Mesenchymal stem cell (in vitro differentiated cells and primary cell): ENCODE results near the gene ZNF341. TPM values are rescaled to one million over a fixed set of nuclear protein-coding genes. Genes with fewer than 3 reads are reported as not detected.

Experiments
- DNase-seq: peaks from one replicate; pipeline ENCODE4 v3.0.0-alpha.2; 2013
- H2AFZ ChIP-seq: one replicate; pipeline ENCODE4 v1.6.1; 2013; ENCODE audit warnings: low read depth, mild to moderate bottlenecking, control low read depth, inconsistent platforms, low read length, moderate library complexity
- H2AK5ac ChIP-seq: 2 replicates; pipeline ENCODE4 v1.6.1; 2013; ENCODE audit warnings: low read length, moderate library complexity, mild to moderate bottlenecking, inconsistent platforms; ENCODE audit not compliant: severe bottlenecking
- H2BK120ac ChIP-seq: one replicate; pipeline ENCODE4 v1.6.1; 2013; ENCODE audit warnings: low read depth, mild to moderate bottlenecking, inconsistent platforms, low read length, moderate library complexity
- H2BK12ac ChIP-seq, 2 experiments: one replicate each; pipeline ENCODE4 v1.6.1; 2013; ENCODE audit warnings: inconsistent platforms in 2 of 2, low read length in 2 of 2, mild to moderate bottlenecking in 2 of 2, moderate library complexity in 2 of 2, control low read depth in 1 of 2
- H2BK15ac ChIP-seq: one replicate; pipeline ENCODE4 v1.6.1; 2013; ENCODE audit warnings: mild to moderate bottlenecking, low read depth, inconsistent platforms; ENCODE audit not compliant: poor library complexity, severe bottlenecking
- H2BK5ac ChIP-seq: 2 replicates; pipeline ENCODE4 v1.6.1; 2013; ENCODE audit warnings: low read depth, mild to moderate bottlenecking, low read length, control low read depth, inconsistent platforms; ENCODE audit not compliant: poor library complexity, severe bottlenecking
- H3K14ac ChIP-seq, 2 experiments: one replicate each; pipeline ENCODE4 v1.6.1; 2013; ENCODE audit warnings: inconsistent platforms in 2 of 2, low read length in 2 of 2, control low read depth in 1 of 2, mild to moderate bottlenecking in 1 of 2, moderate library complexity in 1 of 2
- H3K18ac ChIP-seq, 2 experiments: one replicate each; pipeline ENCODE4 v1.6.1; 2013; ENCODE audit warnings: inconsistent platforms in 2 of 2, low read length in 2 of 2, control low read depth in 1 of 2, low read depth in 1 of 2, mild to moderate bottlenecking in 1 of 2
- H3K23ac ChIP-seq, 2 experiments: one replicate each; pipeline ENCODE4 v1.6.1; 2013; ENCODE audit warnings: inconsistent platforms in 2 of 2, low read length in 2 of 2, mild to moderate bottlenecking in 2 of 2, moderate library complexity in 2 of 2, control low read depth in 1 of 2
- H3K27ac ChIP-seq: 2 replicates; pipeline ENCODE4 v1.5.1; 2013; ENCODE audit warnings: mild to moderate bottlenecking, moderate library complexity, low read length, control low read depth, inconsistent platforms; ENCODE audit not compliant: poor library complexity, severe bottlenecking
- H3K27me3 ChIP-seq, 2 experiments: 2 replicates each; pipeline versions ENCODE4 v1.6.1 to v1.7.0; 2013; ENCODE audit warnings: low read length in 2 of 2, mild to moderate bottlenecking in 2 of 2, moderate library complexity in 2 of 2, control low read depth in 1 of 2, inconsistent platforms in 1 of 2; ENCODE audit not compliant: control insufficient read depth in 1 of 2, insufficient read depth in 1 of 2
- H3K36me3 ChIP-seq, 2 experiments: 2 replicates each; pipeline versions ENCODE4 v1.6.1 to v1.7.0; 2013; ENCODE audit warnings: low read length in 2 of 2, control low read depth in 1 of 2, inconsistent platforms in 1 of 2, low read depth in 1 of 2, mild to moderate bottlenecking in 1 of 2; ENCODE audit not compliant: insufficient read depth in 2 of 2, control insufficient read depth in 1 of 2
- H3K4ac ChIP-seq, 2 experiments: one replicate each; pipeline ENCODE4 v1.6.1; 2013; ENCODE audit warnings: inconsistent platforms in 2 of 2, low read length in 2 of 2, mild to moderate bottlenecking in 2 of 2, moderate library complexity in 2 of 2, control low read depth in 1 of 2, low read depth in 1 of 2
- H3K4me1 ChIP-seq: 2 replicates; pipeline ENCODE4 v1.6.1; 2013; ENCODE audit warnings: low read depth, low read length, control low read depth; ENCODE audit not compliant: control insufficient read depth, insufficient read depth
- H3K4me2 ChIP-seq: 2 replicates; pipeline ENCODE4 v1.6.1; 2013; ENCODE audit warnings: low read length, mild to moderate bottlenecking, inconsistent platforms; ENCODE audit not compliant: poor library complexity, severe bottlenecking
- H3K4me3 ChIP-seq, 2 experiments: 2 replicates each; pipeline versions ENCODE4 v1.5.1 to v1.7.0; 2013; ENCODE audit warnings: low read length in 2 of 2, mild to moderate bottlenecking in 2 of 2, control low read depth in 1 of 2, low read depth in 1 of 2; ENCODE audit not compliant: insufficient read depth in 1 of 2
- H3K79me1 ChIP-seq: replicated peaks from 2 replicates; pipeline ENCODE4 v1.6.1; 2013; ENCODE audit warnings: mild to moderate bottlenecking, control low read depth, low read length, inconsistent platforms; ENCODE audit not compliant: poor library complexity, severe bottlenecking
- H3K9ac ChIP-seq: 2 replicates; pipeline ENCODE4 v1.7.0; 2013; ENCODE audit warnings: mild to moderate bottlenecking, low read length, moderate library complexity
- H3K9me3 ChIP-seq: 2 replicates; pipeline ENCODE4 v1.7.0; 2013; ENCODE audit warnings: mild to moderate bottlenecking, low read length; ENCODE audit not compliant: control insufficient read depth
- H4K8ac ChIP-seq: one replicate; pipeline ENCODE4 v1.6.1; 2013; ENCODE audit warnings: inconsistent platforms, mild to moderate bottlenecking, low read length, moderate library complexity
- H4K91ac ChIP-seq: one replicate; pipeline ENCODE4 v1.6.1; 2013; ENCODE audit warnings: mild to moderate bottlenecking, low read length, inconsistent platforms
- WGBS: methylation state at CpG from one replicate; pipeline ENCODE4 v1.1.7; 2013; ENCODE audit warnings: mixed read lengths; 5-methylcytosine and 5-hydroxymethylcytosine counted together
- polyA plus RNA-seq, 2 experiments: library from polyadenylated mRNA; stranded (reverse); fragments of 200-250 nt; gene quantifications; one replicate each; pipeline ENCODE4 v1.2.3, GENCODE V29; 2013

The ZNF341 gene
- 1.4 TPM for polyA plus RNA-seq (2013, experiment 1 of 2)
- 1.5 TPM for polyA plus RNA-seq (2013, experiment 2 of 2)

GRCh38 chr20:33731693-33732165 is at the start of gene ZNF341:
Gene ZNF341, plus strand, starts transcription at chr20:33731996. Its CDS starts 26 bp downstream, at chr20:33732022.
- peak within 1 kb of the TSS; percentile 95 for H3K4me2 ChIP-seq
- peak within 1 kb of the TSS; percentile 98 for H3K4ac ChIP-seq
- H2AK5ac ChIP-seq = peak within 1 kb of the TSS; percentile 21
- peak within 1 kb of the TSS; percentile 77 for H2BK15ac ChIP-seq
- 10% methylated on average over 37 of the region's 57 CpGs for WGBS
- H2BK120ac ChIP-seq = peak within 1 kb of the TSS; percentile 79
- H3K27me3 ChIP-seq = no peaks in the 10 kb centered on the region
- H3K23ac ChIP-seq = peak within 1 kb of the TSS in 1 of 2 experiments; percentile 97
- peaks cover 6% of the 10 kb centered on the region for H3K79me1 ChIP-seq
- peak within 1 kb of the TSS; percentile 60 to 83 for H3K4me3 ChIP-seq
- peak within 1 kb of the TSS in 1 of 2 experiments; percentile 78 for H3K14ac ChIP-seq
- peak within 1 kb of the TSS; percentile 93 for H3K27ac ChIP-seq
- peaks cover 27% of the 10 kb centered on the region for H3K4me1 ChIP-seq
- peak; percentile 83 for DNase-seq
- H4K8ac ChIP-seq = peak within 1 kb of the TSS; percentile 98
- no peaks in the 10 kb centered on the region for H3K36me3 ChIP-seq
- H2BK5ac ChIP-seq = peak within 1 kb of the TSS; percentile 63
- H3K9me3 ChIP-seq = peaks cover 8% of the 10 kb centered on the region
- peak within 1 kb of the TSS; percentile 59 to 89 for H2BK12ac ChIP-seq
- H2AFZ ChIP-seq = peak within 1 kb of the TSS; percentile 92
- peak within 1 kb of the TSS; percentile 93 for H3K9ac ChIP-seq
- peak within 1 kb of the TSS; percentile 98 to 99 for H3K18ac ChIP-seq
- peak within 1 kb of the TSS; percentile 99 for H4K91ac ChIP-seq

GRCh38 chr20:33684533-33685327 is 47.1 kb upstream of the ZNF341 start:
- Histone ChIP-seq H2AK5ac (no peak overlapping the region), H3K4me2 (no peak overlapping the region), H3K9ac (peak overlapping the region; percentile 81), H3K9me3 (no peaks in the 10 kb centered on the region), H3K23ac (no peak overlapping the region), H4K91ac (no peak overlapping the region), H3K18ac (peak overlapping the region in 1 of 2 experiments; percentile 30), H3K4me1 (peaks cover 22% of the 10 kb centered on the region), H3K27me3 (no peaks in the 10 kb centered on the region), H3K4ac (no peak overlapping the region), H3K4me3 (peak overlapping the region in 1 of 2 experiments; percentile 80), H4K8ac (no peak overlapping the region), H3K27ac (no peak overlapping the region), H3K36me3 (peaks cover 0 to 2% of the 10 kb centered on the region in 2 experiments), H2BK12ac (peak overlapping the region in 1 of 2 experiments; percentile 45), H2BK15ac (no peak overlapping the region), H3K14ac (no peak overlapping the region), H3K79me1 (peaks cover 16% of the 10 kb centered on the region), H2BK5ac (no peak overlapping the region), H2BK120ac (no peak overlapping the region), H2AFZ (peak overlapping the region; percentile 66)
- DNase-seq = no peak
- 37% methylated on average over 10 of the region's 10 CpGs for WGBS

- WGBS = 2% methylated on average over 19 of the region's 53 CpGs
- peak overlapping the region in 1 of 2 experiments; percentile 49 for H3K18ac ChIP-seq
- H4K8ac ChIP-seq = no peak overlapping the region
- no peaks in the 10 kb centered on the region for H3K36me3 ChIP-seq
- peak overlapping the region; percentile 67 for H2AFZ ChIP-seq
- H3K4me1 ChIP-seq = peaks cover 18% of the 10 kb centered on the region
- peak; percentile 21 for DNase-seq
- H2BK12ac ChIP-seq = peak overlapping the region in 1 of 2 experiments; percentile 45
- no peaks in the 10 kb centered on the region for H3K9me3 ChIP-seq
- H3K4me2 ChIP-seq = peak overlapping the region; percentile 94
- H4K91ac ChIP-seq = no peak overlapping the region
- no peak overlapping the region for H2BK120ac ChIP-seq
- no peak overlapping the region for H3K14ac ChIP-seq
- H3K79me1 ChIP-seq = peaks cover 11% of the 10 kb centered on the region
- peak overlapping the region; percentile 81 for H3K9ac ChIP-seq
- H3K23ac ChIP-seq = no peak overlapping the region
- H3K4me3 ChIP-seq = peak overlapping the region; percentile 65 to 80
- H3K4ac ChIP-seq = peak overlapping the region in 1 of 2 experiments; percentile 51
- H3K27me3 ChIP-seq = no peaks in the 10 kb centered on the region
- H2BK15ac ChIP-seq = no peak overlapping the region
- no peak overlapping the region for H2AK5ac ChIP-seq
- H2BK5ac ChIP-seq = no peak overlapping the region
- H3K27ac ChIP-seq = no peak overlapping the region
These were observed 46.3 kb upstream of the ZNF341 start for GRCh38 chr20:33685328-33686099.
